K562 (cell line): ENCODE measurements around the gene NXF1. TPM values are rescaled to one million over a fixed set of nuclear protein-coding genes. Genes with fewer than 3 reads are reported as not detected.
A peak's percentile ranks its signal among the peaks of the same experiment; 100 is the strongest.

Experiments
- ELF2 ChIP-seq: fragments of 250-450 bp; sonication (Bioruptor Pico); IDR thresholded peaks from 2 replicates; pipeline ENCODE4 v1.5.0; 2021; ENCODE audit warnings: mild to moderate bottlenecking
- ELF4 ChIP-seq: fragments of 450-650 bp; formaldehyde crosslinking; IDR thresholded peaks from 2 replicates; pipeline ENCODE4 v1.4.0; 2022; ENCODE audit warnings: missing genetic modification characterization
- ETS2 ChIP-seq: IDR thresholded peaks from 2 replicates; pipeline ENCODE4 v1.6.1; 2016; ENCODE audit warnings: borderline replicate concordance, missing genetic modification characterization, mild to moderate bottlenecking, moderate library complexity, missing compliant biosample characterization; ENCODE audit not compliant: poor library complexity, severe bottlenecking
- NRF1 ChIP-seq, 2 experiments: fragments of 450-650 bp; IDR thresholded peaks in 1 of 2; conservative IDR thresholded peaks in 1 of 2; 2 replicates each; pipeline ENCODE4 v1.6.1; 2014; ENCODE audit warnings: mild to moderate bottlenecking in 2 of 2
- POLR2AphosphoS5 ChIP-seq: IDR thresholded peaks from 2 replicates; pipeline ENCODE4 v1.6.1; 2011; ENCODE audit warnings: mild to moderate bottlenecking, low read depth, low read length, moderate library complexity; ENCODE audit not compliant: control insufficient read depth, insufficient read depth
- PTBP1 ChIP-seq: fragments of 200-400 bp; formaldehyde crosslinking; IDR thresholded peaks from 2 replicates; pipeline ENCODE4 v1.6.1; 2017; ENCODE audit warnings: low read depth, low read length
- SMAD4 ChIP-seq: fragments of 250-450 bp; sonication (Bioruptor Pico); conservative IDR thresholded peaks from 2 replicates; pipeline ENCODE4 v1.8.0; 2021; ENCODE audit warnings: inconsistent platforms, mild to moderate bottlenecking, moderate library complexity
- UBTF ChIP-seq, 2 experiments: IDR thresholded peaks; 2 replicates each; pipeline ENCODE4 v1.6.1; 2012; ENCODE audit warnings: improper control_type of control experiment in 2 of 2, low read depth in 2 of 2, low read length in 2 of 2, borderline replicate concordance in 1 of 2
- ZNF232 ChIP-seq: sonication (generic); formaldehyde crosslinking; IDR thresholded peaks from 2 replicates; pipeline ENCODE4 v1.8.0; 2022; ENCODE audit warnings: mild to moderate bottlenecking, missing genetic modification reagents
- ZNF280B ChIP-seq: fragments of 250-450 bp; sonication (Bioruptor Pico); IDR thresholded peaks from 2 replicates; pipeline ENCODE4 v1.5.1; 2021; ENCODE audit warnings: mild to moderate bottlenecking
- ZNF311 ChIP-seq: fragments of 250-450 bp; sonication (Bioruptor Pico); IDR thresholded peaks from 2 replicates; pipeline ENCODE4 v1.4.0; 2020; ENCODE audit warnings: mild to moderate bottlenecking, moderate library complexity
- ZNF668 ChIP-seq: fragments of 250-450 bp; sonication (Bioruptor Pico); IDR thresholded peaks from 2 replicates; pipeline ENCODE4 v1.8.0; 2022; ENCODE audit warnings: mild to moderate bottlenecking, inconsistent platforms
- ZNF785 ChIP-seq: fragments of 250-450 bp; sonication (Bioruptor Pico); IDR thresholded peaks from 2 replicates; pipeline ENCODE4 v1.4.0; 2020; ENCODE audit warnings: mild to moderate bottlenecking
- polyA plus RNA-seq, 8 experiments: library from polyadenylated mRNA; depleted of rRNA in 4 of 8; stranded (reverse) in 5 of 8; unstranded in 3 of 8; fragments of >200 nt; fragmentation: Nextera tagmentation in 2 of 8; fragmentation: Illumina TruSeq in 1 of 8; extraction: Ambion mirVana in 2 of 8; extraction: Trizol in 1 of 8; gene quantifications; 2 replicates each; pipeline versions ENCODE4 v1.2.1 to v1.2.3, GENCODE V29; 2011 to 2014; ENCODE audit warnings: inconsistent platforms in 1 of 8, missing spikeins in 1 of 8
- total RNA-seq, 7 experiments: library from RNA; depleted of rRNA in 6 of 7; stranded (reverse); fragments of >200 nt in 6 of 7; fragmentation: Illumina TruSeq in 2 of 7; extraction: Trizol in 2 of 7; gene quantifications; 2 replicates each; pipeline versions ENCODE4 v1.2.1 to v1.2.3, GENCODE V29; 2011 to 2021; ENCODE audit warnings: low replicate concordance in 1 of 7
- TF ChIP-seq, protein P1 (sequence below): fragments of 250-450 bp; sonication (Bioruptor Pico); IDR thresholded peaks from 2 replicates; pipeline ENCODE4 v1.5.0; 2021; ENCODE audit warnings: mild to moderate bottlenecking, moderate library complexity
- TF ChIP-seq, protein P2 (sequence below): fragments of 250-450 bp; sonication (Bioruptor Pico); IDR thresholded peaks from 2 replicates; pipeline ENCODE4 v1.4.0; 2020; ENCODE audit warnings: mild to moderate bottlenecking
- TF ChIP-seq, protein P3 (sequence below): fragments of 450-650 bp; IDR thresholded peaks from 2 replicates; pipeline ENCODE4 v1.6.1; 2017; ENCODE audit warnings: mild to moderate bottlenecking, moderate library complexity

NXF1 gene
- total and polyA plus RNA-seq, 9 of the 15 experiments (the other 6 are each of a cell fraction or from before 2014, with no cell fraction given), result 18.1 to 98.3 (median 35.8) TPM

GRCh38 chr11:62841361-62842170 is 36.3 kb upstream of the NXF1 start (continued):
- TF ChIP-seq PTBP1 (no peak; the same call in 1 of the 2 replicates), ZNF785 (CRISPR knock-in tag) (no peak), ZNF280B (CRISPR knock-in tag) (peak; percentile 99), SMAD4 (CRISPR knock-in tag) (no peak; the same call in 1 of the 2 replicates), NRF1 (conservative IDR thresholded peaks at IDR 0.05 in 1 of 2, IDR thresholded peaks at IDR 0.05 in 1 of 2) (peak in 1 of 2 experiments; percentile 9; a peak in 1 of 4 replicates), ZNF668 (CRISPR knock-in tag) (peak; percentile 89), UBTF (IDR thresholded peaks at IDR 0.05; ENCODE audit: borderline replicate concordance in 1 of 2, low read depth in 2 of 2, low read length in 2 of 2) (no peak), POLR2AphosphoS5 (peak; percentile 100), ETS2 (no peak), ZNF311 (CRISPR knock-in tag) (no peak; the same call in 1 of the 2 replicates), ELF4 (peak; percentile 100), ELF2 (CRISPR knock-in tag) (peak; percentile 99), ZNF232 (CRISPR knock-in tag) (peak; percentile 79; the same call in 1 of the 2 replicates)
- TF ChIP-seq, protein P1, sequence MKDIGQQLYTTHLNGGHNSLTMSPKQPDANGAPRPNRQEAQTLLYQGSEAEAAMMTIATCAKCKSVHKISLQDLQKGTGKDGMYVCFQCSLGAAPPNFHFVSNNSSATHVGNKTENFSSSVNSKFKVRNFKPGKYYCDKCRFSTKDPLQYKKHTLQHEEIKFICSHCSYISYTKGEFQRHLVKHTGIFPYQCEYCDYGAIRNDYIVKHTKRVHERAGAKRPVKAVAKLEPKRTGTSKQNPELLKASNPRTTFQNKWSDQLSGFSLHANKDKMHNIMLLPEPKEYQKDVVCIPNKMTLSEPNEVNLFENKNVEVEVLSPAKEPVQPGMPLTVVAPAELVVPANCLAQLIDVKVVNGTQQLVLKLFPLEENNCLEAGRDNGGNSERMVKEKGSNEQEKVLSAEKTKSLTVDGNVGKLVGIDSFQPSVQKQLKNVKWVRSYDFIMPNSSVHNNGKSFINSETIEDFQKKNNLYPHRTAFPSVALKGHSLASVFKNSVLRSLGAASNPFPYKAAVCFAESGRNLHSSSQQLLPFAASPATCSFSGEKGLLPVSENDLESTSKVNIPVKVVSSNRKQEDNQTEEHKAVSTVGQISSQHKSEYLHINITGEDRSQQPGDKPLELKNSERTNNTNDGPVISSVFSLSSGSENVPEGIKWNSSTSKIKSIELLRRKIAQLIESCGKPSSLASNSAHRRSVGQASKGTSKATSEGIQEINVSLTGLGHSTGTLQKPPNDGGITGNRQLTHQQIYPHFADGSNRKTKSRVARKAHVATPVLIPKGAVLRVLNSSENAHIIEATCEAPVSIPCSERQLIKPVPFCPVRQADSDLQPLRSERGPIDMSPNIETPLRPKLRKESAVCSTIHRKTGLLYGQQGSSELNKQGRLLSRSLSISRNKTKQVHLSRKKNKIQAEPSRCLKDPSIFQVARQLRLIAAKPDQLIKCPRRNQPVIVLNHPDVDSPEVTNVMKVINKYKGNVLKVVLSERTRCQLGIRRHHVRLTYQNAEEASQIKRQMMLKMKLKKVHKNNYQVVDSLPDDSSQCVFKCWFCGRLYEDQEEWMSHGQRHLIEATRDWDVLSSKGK, result peak; percentile 100
- TF ChIP-seq, protein P2, sequence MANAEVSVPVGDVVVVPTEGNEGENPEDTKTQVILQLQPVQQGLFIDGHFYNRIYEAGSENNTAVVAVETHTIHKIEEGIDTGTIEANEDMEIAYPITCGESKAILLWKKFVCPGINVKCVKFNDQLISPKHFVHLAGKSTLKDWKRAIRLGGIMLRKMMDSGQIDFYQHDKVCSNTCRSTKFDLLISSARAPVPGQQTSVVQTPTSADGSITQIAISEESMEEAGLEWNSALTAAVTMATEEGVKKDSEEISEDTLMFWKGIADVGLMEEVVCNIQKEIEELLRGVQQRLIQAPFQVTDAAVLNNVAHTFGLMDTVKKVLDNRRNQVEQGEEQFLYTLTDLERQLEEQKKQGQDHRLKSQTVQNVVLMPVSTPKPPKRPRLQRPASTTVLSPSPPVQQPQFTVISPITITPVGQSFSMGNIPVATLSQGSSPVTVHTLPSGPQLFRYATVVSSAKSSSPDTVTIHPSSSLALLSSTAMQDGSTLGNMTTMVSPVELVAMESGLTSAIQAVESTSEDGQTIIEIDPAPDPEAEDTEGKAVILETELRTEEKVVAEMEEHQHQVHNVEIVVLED (CRISPR knock-in tag), result peak; percentile 61; the same call in 1 of the 2 replicates
- TF ChIP-seq, protein P3, sequence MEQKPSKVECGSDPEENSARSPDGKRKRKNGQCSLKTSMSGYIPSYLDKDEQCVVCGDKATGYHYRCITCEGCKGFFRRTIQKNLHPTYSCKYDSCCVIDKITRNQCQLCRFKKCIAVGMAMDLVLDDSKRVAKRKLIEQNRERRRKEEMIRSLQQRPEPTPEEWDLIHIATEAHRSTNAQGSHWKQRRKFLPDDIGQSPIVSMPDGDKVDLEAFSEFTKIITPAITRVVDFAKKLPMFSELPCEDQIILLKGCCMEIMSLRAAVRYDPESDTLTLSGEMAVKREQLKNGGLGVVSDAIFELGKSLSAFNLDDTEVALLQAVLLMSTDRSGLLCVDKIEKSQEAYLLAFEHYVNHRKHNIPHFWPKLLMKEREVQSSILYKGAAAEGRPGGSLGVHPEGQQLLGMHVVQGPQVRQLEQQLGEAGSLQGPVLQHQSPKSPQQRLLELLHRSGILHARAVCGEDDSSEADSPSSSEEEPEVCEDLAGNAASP, result no peak
